Motor neuron (in vitro differentiated cells): Measurements from ENCODE around the gene TMPRSS11E. TPM values are rescaled to one million over a fixed set of nuclear protein-coding genes. Genes with fewer than 3 reads are reported as not detected.

ENCODE experiments used
- ATAC-seq, 8 experiments: fragments of 200-7000 bp; cut with Tn5 transposase; replicated peaks in 6 of 8; 2 replicates each; pipeline ENCODE4 v1.8.0; 2021; ENCODE audit warnings: mild to moderate bottlenecking in 8 of 8, moderate library complexity in 8 of 8
- H3K27ac ChIP-seq, 2 donors: fragments of 250-450 bp; sonication (Bioruptor Pico); 2 replicates each; pipeline ENCODE4 v1.9.0; 2021; ENCODE audit warnings: antibody characterized with exemption in 2 of 2, mild to moderate bottlenecking in 2 of 2, moderate library complexity in 1 of 2
- H3K4me1 ChIP-seq, 2 donors: fragments of 250-450 bp; sonication (Bioruptor Pico); replicated peaks in 1 of 2; 2 replicates each; pipeline ENCODE4 v1.6.1; 2021; ENCODE audit warnings: antibody characterized with exemption in 2 of 2, mild to moderate bottlenecking in 2 of 2, moderate library complexity in 1 of 2
- H3K4me3 ChIP-seq, 5 donors: fragments of 250-450 bp; sonication (Bioruptor Pico); 2 replicates each; pipeline ENCODE4 v1.9.0; 2021; ENCODE audit warnings: antibody characterized with exemption in 5 of 5, mild to moderate bottlenecking in 5 of 5, moderate library complexity in 4 of 5
- WGBS, 10 experiments: fragments of 450-650 bp; shearing (Covaris generic); methylation state at CpG; one replicate each; pipeline ENCODE4 v1.0.0; 2022; 5-methylcytosine and 5-hydroxymethylcytosine counted together
- in situ Hi-C, 9 experiments: fragments of 400-800 bp; cut with MboI; loops; one replicate each; pipeline ENCODE4 v1.15.0; 2021; ENCODE audit warnings: low sequenced_read_pairs in 9 of 9, low pct_unique_long_range_greater_than_20kb in 2 of 9; ENCODE audit not compliant: unreplicated experiment in 9 of 9
- total RNA-seq, 8 experiments: library from RNA; unstranded; fragments of 300-600 nt; gene quantifications; 2 replicates each; pipeline versions ENCODE4 v1.2.3 to v1.2.4, GENCODE V29; 2022

Gene TMPRSS11E
- total RNA-seq, 8 experiments from 2014 or later: not detected

DNA sequence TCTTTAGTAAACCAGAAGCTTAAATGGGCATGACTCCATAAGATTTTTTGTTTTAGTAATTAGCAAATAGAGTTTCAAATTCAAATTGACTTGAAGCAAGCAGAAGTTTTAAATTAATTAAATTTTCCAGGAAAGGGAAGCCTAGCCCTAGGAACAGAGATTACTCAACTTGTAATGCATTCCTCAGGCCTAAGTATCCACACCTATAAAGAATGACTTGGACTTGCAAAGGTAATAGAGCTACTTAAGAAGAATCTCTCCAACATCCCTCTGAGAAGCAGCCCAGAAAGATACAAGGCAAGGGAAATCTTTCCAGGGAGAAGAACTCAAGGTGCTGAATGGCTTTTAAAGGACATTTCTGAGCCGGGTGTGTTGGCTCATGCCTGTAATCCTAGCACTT lies 16.9 kb upstream of the TMPRSS11E start:
- in situ Hi-C loops: no loop called here
- WGBS, 10 experiments: 100% methylated on average over 1 of the region's 1 CpG; no CpG with 5 or more reads in 8 of the 10 experiments
- peak in 1 of 8 experiments; percentile 36 for ATAC-seq
- H3K4me1 ChIP-seq: no peaks in the 10 kb centered on the region
- H3K27ac ChIP-seq: no peak overlapping the region
- H3K4me3 ChIP-seq: no peak overlapping the region

DNA sequence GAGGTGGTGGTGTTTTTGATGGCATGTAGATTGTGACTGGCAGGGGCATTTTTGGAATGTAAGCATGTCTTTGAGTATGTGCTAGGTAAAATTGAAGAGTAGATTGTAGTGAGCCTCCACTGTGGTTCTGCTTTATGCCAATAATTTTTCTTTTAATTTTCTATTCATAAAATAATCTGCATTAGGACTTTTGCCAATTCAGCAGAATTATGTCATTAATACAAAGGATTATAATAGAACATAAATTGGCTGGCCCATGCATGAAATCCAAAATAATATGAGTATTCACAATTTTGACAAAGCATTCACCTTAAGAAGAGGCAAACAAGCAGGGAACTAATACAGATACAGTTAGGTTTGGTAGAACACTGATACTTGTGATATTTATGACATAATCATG lies 14.9 kb upstream of the TMPRSS11E start:
- in situ Hi-C loops: no loop called here
- Histone ChIP-seq H3K27ac (no peak overlapping the region), H3K4me3 (no peak overlapping the region), H3K4me1 (no peaks in the 10 kb centered on the region)
- no peak for ATAC-seq

DNA sequence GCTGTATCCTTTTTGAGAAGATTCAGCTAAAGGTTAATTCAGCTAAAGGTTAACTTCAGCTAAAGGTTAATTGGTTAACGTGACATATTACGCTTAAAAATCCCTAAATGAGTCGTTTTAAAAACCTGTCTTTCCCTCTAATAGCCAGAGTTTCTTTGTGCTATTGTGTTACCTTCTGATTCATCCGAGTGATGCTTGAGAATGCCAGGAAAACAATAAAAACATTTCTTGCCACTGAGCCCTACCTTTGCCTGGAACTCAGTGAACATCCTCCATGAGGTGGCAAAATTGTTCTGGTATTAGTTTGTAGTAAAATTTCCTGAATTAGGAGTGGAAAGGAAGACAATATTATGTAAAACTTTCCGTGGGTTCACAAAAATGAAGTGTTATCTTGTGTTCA lies 13.7 kb upstream of the TMPRSS11E start:
- in situ Hi-C loops: no loop called here
- Histone ChIP-seq H3K4me1 (no peaks in the 10 kb centered on the region), H3K27ac (no peak overlapping the region), H3K4me3 (no peak overlapping the region)
- ATAC-seq: no peak
- 14 to 88% (median 77%) methylated on average over 3 to 5 of the region's 5 CpGs for WGBS, 10 experiments

DNA sequence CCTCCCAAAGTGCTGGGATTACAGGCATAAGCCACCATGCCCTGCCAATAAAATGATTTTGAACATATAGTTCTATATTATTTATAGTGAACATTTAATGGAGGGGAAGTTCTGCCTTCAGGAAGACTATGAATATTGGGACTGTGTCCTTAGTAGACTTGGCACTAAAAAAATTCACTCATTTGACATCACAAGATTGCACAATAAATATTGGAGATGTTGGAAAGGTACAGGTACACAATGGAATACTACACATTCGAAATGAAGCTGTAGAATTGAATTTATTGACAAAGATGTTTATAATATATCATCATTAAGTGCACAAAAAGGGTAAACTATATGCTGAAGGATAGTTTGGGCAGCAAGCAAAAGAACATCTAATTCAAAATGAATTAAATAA lies 13.0 kb upstream of the TMPRSS11E start:
- H3K27ac ChIP-seq: no peak overlapping the region
- ATAC-seq: no peak
- WGBS, 10 experiments: 0 to 100% (median 100%) methylated on average over 1 of the region's 1 CpG; no CpG with 5 or more reads in 3 of the 10 experiments
- H3K4me1 ChIP-seq: no peaks in the 10 kb centered on the region
- no peak overlapping the region for H3K4me3 ChIP-seq
- in situ Hi-C loops: no loop called here

DNA sequence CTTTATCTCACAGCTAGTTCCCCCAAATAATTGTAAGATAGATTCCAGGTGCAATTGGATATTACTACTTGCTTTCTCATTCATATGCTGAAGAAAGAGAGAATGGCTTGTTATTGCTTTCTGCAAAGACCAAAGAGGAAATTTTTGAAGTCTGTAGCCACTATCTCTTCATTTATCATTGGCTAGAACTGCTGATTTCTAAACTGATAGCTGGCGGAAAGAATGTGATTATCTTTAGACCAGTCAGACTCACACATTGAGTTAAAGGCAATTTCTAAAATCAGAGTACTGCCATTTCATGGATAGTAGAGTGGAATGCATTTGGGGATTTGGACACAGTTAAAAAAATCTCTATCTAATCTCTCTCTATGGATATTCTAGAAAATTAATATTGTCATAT lies 12.4 kb upstream of the TMPRSS11E start:
- ATAC-seq: no peak
- WGBS, 10 experiments: 0 to 100% (median 83%) methylated on average over 1 of the region's 1 CpG; no CpG with 5 or more reads in 2 of the 10 experiments
- no peak overlapping the region for H3K27ac ChIP-seq

DNA sequence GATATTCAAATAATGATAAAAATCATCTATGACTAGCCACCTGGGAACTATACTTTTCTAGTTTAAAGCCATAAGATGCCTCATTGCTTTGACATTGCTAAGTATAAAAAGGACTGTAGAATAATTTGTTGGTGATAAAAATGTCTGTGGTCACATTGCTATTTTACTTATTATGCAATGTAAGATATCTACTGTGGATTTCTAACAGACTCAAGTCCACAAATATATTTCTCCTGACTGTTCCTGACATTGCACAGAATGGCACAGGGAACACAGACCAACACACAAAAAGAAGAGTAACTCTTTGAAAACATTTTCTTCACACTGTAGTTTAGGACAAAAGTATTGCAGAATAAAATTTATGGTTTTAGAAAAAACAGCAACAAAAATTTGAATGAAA lies 2.2 kb upstream of the TMPRSS11E start:
- H3K4me3 ChIP-seq: no peak overlapping the region
- no peak overlapping the region for H3K27ac ChIP-seq
- in situ Hi-C loops: no loop called here
- ATAC-seq: no peak
- no peaks in the 10 kb centered on the region for H3K4me1 ChIP-seq

More for the DNA sequence above, 12.4 kb upstream of the TMPRSS11E start:
- Histone ChIP-seq H3K4me1 (no peaks in the 10 kb centered on the region), H3K4me3 (no peak overlapping the region)
- in situ Hi-C loops: no loop called here

DNA sequence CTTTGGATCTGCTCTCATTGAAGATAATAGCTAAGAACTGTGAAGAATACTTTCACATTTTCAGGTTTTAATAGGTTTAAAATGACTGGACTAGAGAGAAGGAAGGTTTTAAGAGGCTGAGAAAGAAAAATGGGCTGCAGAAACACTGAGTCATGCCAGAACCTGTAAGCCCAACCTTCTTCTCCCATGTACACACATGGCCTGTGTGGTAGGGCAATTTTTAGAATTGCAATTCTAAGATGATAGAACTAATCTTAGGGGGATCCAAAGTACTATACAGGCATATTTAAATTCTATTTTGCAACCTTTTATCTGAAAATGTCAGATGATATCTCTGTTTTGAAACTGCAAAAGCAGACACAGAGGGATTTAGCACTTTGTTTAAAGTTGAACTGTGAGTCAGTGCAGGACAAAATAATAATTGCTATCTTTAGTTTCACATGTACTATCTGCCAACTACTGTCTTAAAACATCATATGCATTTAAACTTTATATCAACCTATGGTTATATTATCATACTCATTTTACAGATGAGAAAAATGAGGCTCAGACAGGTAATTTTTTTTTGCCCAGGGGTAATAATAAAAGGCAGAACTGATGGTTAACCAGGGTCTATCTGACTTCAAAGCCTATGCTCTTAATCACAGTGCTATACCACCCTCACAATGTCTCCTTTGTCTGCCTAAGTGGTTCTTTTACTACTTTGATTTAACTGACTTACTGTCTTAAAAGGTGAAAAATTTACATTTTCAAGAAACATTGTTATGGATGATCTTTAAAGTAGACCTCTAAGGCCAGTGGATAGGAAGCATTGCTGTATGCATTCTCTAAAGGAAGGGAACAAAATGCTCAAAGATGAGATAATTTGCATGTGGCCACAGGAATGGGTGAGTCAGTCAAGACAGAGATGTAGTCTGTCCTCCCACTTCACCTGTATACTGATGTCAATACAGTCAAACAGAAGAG lies 4.3 kb downstream of the TMPRSS11E start:
- Histone ChIP-seq H3K4me1 (no peaks in the 10 kb centered on the region), H3K27ac (no peak overlapping the region), H3K4me3 (no peak overlapping the region)
- ATAC-seq: peak in 2 of 8 experiments; percentile 41 to 62
- in situ Hi-C loops: no loop called here

DNA sequence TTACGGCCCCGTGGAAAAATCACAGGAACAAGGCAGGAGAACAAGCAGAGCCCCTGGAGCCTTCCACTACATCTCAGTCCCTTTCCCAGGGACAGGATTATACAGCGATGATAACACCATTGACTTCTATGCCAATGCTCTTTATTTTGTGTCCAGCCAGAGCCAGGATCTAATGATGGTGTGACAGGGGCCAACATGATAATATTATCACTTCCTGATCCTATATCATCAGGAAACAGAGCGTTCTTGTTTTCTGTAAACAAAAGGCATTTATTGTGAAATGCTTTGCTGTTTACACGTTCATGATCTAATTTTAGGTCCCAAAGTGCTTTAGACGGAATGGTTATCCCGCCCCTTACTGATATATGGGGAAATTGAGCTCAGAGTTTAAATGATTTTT lies 12.8 kb downstream of the TMPRSS11E start:
- H3K27ac ChIP-seq: no peak overlapping the region
- H3K4me3 ChIP-seq: no peak overlapping the region
- no peak for ATAC-seq
- 28 to 96% (median 79%) methylated on average over 2 to 7 of the region's 7 CpGs; no CpG with 5 or more reads in 1 of the 10 experiments for WGBS, 10 experiments
- no peaks in the 10 kb centered on the region for H3K4me1 ChIP-seq
- in situ Hi-C loops: no loop called here

DNA sequence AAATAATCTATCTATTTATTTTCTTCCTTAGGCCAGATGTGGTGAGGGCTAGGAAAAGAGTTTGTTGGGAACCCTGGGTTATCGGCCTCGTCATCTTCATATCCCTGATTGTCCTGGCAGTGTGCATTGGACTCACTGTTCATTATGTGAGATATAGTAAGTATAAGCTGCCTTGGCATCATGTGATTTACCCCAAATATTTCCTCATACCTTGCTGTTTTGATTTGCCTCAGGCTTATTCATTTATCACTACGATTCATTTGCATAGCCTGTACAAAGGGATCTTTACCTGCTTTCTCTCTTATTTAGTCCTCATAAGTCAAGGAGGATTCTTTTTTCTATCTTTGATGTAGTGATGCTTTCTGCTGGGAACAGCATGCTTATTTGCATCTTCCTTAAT lies 14.5 kb downstream of the TMPRSS11E start:
- Histone ChIP-seq H3K27ac (no peak overlapping the region), H3K4me1 (no peaks in the 10 kb centered on the region), H3K4me3 (no peak overlapping the region)
- ATAC-seq: no peak
- WGBS, 10 experiments: 60 to 100% (median 86%) methylated on average over 1 to 3 of the region's 3 CpGs; no CpG with 5 or more reads in 1 of the 10 experiments
- in situ Hi-C loops: no loop called here

DNA sequence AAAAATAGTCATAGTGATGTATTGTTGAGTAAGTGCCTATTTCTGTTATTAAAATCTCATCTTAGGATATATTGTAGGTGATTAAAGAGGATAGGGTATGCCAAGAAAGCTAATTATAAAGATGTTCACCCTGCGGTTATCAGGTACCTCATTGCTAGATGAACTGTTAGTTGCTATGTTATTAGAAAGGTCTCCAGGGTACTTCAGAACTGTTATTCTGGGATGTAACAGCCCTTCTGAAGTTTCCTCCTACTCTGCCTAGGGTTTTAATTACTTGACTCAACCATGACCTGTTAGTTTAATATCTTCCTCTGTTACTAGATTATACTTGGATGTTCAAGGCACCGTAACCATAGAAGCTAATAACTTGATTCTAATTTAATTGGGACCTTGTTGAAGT lies 15.4 kb downstream of the TMPRSS11E start:
- H3K27ac ChIP-seq: no peak overlapping the region
- in situ Hi-C loops: no loop called here
- 44 to 100% (median 92%) methylated on average over 1 to 2 of the region's 2 CpGs; no CpG with 5 or more reads in 1 of the 10 experiments for WGBS, 10 experiments
- no peaks in the 10 kb centered on the region for H3K4me1 ChIP-seq
- no peak overlapping the region for H3K4me3 ChIP-seq
- no peak for ATAC-seq

DNA sequence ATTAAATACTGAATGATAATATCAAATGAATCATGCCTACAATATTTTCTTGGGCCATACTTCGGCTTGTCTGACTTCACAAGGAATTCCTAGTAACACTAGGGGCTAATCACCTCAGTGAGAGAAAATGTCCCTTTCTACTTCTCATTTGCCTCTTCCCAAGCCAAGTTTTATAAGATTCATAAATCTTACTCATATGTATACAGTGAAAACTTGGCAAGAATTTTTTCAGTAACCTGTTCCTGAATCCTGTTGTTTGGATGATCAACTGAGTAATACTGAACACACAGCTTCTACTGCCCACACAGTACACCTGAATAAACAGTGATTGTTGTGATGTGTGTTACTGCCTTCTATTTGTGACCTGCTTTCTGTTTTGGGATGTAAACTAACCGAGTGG lies 16.5 kb downstream of the TMPRSS11E start:
- Histone ChIP-seq H3K27ac (no peak overlapping the region), H3K4me3 (no peak overlapping the region), H3K4me1 (no peaks in the 10 kb centered on the region)
- no peak for ATAC-seq
- in situ Hi-C loops: no loop called here
- whole genome bisulfite sequencing, 10 experiments: 7 to 100% (median 61%) methylated on average over 1 to 2 of the region's 2 CpGs; no CpG with 5 or more reads in 2 of the 10 experiments

DNA sequence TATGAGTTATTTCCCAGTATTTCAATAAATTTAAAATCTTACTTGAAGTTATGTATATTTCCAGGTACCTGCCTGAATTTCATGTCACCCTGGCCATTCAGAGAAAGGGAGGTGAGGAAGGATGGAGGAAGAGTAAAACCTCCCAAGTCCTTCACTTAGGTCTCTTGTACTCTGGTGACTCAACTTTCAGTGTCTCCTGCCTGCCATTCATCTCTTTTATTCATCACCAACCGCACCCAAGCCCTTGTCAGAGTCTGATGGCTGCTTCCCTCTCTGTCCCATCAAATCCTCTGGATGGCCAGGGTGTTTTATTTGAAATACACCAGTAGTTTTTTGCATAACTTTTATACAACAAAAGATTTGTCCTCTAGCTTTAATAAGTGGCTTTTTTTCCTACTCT lies 17.8 kb downstream of the TMPRSS11E start:
- ATAC-seq: peak in 2 of 8 experiments; percentile 77
- in situ Hi-C loops: no loop called here
- H3K4me1 ChIP-seq: no peaks in the 10 kb centered on the region
- no peak overlapping the region for H3K4me3 ChIP-seq
- WGBS, 10 experiments: 0 to 100% (median 40%) methylated on average over 1 of the region's 1 CpG; no CpG with 5 or more reads in 3 of the 10 experiments
- no peak overlapping the region for H3K27ac ChIP-seq

DNA sequence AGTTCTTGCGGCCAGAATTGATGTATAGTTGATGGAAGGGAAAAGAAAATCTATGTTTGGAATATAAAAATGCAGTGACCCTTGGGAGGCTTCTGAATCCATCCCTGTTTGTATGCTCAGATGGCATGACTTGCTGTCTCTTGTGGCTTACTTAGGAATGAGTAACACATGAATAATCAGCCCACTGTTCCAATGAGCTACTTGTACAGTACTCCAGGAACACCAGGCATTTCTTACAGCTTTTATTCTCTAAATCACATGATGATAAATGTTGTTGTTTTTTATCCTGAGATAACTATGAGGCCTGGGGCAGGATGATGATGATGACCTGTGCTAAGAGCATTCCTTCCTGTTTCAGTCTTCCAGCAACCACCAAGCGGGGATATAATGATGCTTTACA lies 18.9 kb downstream of the TMPRSS11E start:
- no peaks in the 10 kb centered on the region for H3K4me1 ChIP-seq
- 0 to 100% (median 93%) methylated on average over 1 to 2 of the region's 2 CpGs; no CpG with 5 or more reads in 2 of the 10 experiments for WGBS, 10 experiments
- in situ Hi-C loops: no loop called here
- H3K27ac ChIP-seq: no peak overlapping the region
- no peak overlapping the region for H3K4me3 ChIP-seq
- peak in 3 of 8 experiments; percentile 37 to 84 (median 82) for ATAC-seq

DNA sequence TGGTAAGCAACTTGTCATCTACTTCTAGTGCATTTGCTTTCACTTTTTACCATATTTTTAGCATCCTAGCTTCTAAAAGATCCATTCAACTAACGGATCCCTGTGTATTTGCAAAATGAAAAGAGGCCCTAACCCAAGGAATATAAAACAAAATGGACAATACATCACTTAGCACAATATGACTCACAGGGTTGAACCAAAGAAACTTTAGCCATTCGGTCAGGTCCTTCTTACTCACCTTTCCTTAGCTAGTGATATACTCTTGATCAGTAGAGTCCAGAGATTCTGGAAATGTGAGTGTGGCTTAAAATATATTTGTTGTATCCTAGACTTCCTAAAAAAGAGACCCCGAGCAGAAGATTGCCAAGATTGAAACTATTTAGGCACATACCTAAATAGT lies 19.5 kb downstream of the TMPRSS11E start:
- no peaks in the 10 kb centered on the region for H3K4me1 ChIP-seq
- peak in 2 of 8 experiments; percentile 13 to 41 for ATAC-seq
- 11 to 100% (median 72%) methylated on average over 1 to 3 of the region's 3 CpGs for WGBS, 10 experiments
- H3K4me3 ChIP-seq: no peak overlapping the region
- no peak overlapping the region for H3K27ac ChIP-seq
- in situ Hi-C loops: no loop called here
